Measurements from ENCODE around the gene PSMC3.

GRCh38 chr11:47415949-47416472, 10.2 kb downstream of the PSMC3 start:
- TF ChIP-seq, protein P1, sequence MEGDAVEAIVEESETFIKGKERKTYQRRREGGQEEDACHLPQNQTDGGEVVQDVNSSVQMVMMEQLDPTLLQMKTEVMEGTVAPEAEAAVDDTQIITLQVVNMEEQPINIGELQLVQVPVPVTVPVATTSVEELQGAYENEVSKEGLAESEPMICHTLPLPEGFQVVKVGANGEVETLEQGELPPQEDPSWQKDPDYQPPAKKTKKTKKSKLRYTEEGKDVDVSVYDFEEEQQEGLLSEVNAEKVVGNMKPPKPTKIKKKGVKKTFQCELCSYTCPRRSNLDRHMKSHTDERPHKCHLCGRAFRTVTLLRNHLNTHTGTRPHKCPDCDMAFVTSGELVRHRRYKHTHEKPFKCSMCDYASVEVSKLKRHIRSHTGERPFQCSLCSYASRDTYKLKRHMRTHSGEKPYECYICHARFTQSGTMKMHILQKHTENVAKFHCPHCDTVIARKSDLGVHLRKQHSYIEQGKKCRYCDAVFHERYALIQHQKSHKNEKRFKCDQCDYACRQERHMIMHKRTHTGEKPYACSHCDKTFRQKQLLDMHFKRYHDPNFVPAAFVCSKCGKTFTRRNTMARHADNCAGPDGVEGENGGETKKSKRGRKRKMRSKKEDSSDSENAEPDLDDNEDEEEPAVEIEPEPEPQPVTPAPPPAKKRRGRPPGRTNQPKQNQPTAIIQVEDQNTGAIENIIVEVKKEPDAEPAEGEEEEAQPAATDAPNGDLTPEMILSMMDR (IDR thresholded peaks at IDR 0.05), result no peak
- TF ChIP-seq POLR2A (IDR thresholded peaks at IDR 0.05), result no peak

Measured in right lobe of liver (tissue), 4 donors.